PC-9 (cell line): ENCODE measurements around the gene TMPO.

Experiments used
- EZH2 ChIP-seq: fragments of 200-600 bp; sonication (generic); IDR thresholded peaks from 2 replicates; pipeline ENCODE4 v1.8.0; 2017; ENCODE audit warnings: antibody characterized with exemption, low read depth
- TF ChIP-seq, protein P1 (sequence below): fragments of 200-600 bp; sonication (generic); conservative IDR thresholded peaks from 2 replicates; pipeline ENCODE4 v1.6.1; 2017; ENCODE audit warnings: mixed run types, antibody characterized with exemption, mild to moderate bottlenecking, moderate library complexity

DNA sequence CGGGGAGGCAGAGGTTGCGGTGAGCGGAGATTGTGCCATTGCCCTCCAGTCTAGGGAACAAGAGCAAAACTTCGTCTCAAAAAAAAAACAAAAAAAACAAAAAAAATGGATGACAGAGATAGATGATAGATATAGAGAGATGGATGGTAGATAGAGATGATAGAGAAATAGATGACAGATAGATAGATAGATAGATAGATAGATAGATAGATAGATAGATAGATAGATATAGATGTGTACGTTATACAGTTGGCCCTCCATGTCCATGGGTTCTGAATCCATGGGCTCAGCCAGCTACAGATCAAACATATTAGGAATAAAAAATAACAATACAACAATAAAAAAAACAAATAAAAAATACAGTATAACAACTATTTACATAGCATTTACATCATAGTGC is 65.3 kb downstream of the TMPO start:
- TF ChIP-seq, protein P1, sequence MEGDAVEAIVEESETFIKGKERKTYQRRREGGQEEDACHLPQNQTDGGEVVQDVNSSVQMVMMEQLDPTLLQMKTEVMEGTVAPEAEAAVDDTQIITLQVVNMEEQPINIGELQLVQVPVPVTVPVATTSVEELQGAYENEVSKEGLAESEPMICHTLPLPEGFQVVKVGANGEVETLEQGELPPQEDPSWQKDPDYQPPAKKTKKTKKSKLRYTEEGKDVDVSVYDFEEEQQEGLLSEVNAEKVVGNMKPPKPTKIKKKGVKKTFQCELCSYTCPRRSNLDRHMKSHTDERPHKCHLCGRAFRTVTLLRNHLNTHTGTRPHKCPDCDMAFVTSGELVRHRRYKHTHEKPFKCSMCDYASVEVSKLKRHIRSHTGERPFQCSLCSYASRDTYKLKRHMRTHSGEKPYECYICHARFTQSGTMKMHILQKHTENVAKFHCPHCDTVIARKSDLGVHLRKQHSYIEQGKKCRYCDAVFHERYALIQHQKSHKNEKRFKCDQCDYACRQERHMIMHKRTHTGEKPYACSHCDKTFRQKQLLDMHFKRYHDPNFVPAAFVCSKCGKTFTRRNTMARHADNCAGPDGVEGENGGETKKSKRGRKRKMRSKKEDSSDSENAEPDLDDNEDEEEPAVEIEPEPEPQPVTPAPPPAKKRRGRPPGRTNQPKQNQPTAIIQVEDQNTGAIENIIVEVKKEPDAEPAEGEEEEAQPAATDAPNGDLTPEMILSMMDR: no peak
- no peak for TF ChIP-seq EZH2
